ENCODE measurements around the gene DCTN1.
"Not testable (repeated sequence)": the region's sequence is repeated elsewhere in the genome, so short reads cannot be mapped to it uniquely, and the experiment has no call there.

Gene DCTN1

DNA sequence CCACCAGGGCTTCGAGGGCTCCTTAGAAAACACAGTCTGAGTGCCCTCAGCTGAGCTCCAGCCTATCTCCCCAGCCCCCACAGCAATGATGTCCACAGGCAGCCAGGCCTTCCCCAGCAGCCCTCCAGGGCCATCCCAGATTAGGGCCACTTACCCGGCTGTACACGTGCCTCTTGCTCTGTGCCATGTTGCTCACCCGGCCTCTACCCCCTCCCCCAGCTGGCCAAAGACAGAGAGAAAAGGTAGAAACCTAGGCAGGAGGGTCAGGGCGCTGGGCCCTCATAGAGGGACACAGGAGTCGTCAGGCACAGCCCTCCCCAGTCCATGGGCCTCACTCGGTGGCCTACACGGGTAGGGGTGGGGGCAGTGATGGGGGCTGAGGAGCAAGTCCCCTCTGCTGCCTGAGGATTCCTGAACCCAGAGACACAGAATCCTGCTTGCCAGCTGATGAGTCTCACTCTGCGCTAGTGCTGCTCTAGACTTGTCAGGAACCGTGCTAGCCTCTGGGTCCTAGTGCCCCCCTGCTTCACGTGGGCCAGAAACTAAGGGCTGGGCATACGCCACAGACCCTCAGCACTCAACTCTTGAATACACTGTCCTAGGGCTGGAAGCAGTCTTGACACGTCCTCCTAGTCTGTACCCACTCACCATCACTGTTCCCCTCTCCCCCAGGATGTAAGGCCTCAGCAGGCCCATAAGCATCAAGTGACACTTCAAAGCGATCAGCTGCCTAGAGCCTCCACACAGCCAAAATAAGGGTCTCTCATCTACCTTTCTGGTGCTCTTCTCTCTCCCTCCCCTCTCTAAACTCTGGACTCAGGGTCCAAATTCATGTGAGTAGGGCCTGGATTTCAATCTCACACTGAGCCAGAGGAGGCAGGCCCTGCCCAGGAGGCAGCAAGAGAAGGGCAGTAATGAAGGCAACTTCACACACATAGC lies at the start of gene DCTN1:
DCTN1 (minus strand) TSS at position 461 of the 939 bp plus-strand sequence; CDS start at position 187, 274 bp downstream.
- DNase-seq (ENCODE audit: low spot score) = peak; percentile 72

DNA sequence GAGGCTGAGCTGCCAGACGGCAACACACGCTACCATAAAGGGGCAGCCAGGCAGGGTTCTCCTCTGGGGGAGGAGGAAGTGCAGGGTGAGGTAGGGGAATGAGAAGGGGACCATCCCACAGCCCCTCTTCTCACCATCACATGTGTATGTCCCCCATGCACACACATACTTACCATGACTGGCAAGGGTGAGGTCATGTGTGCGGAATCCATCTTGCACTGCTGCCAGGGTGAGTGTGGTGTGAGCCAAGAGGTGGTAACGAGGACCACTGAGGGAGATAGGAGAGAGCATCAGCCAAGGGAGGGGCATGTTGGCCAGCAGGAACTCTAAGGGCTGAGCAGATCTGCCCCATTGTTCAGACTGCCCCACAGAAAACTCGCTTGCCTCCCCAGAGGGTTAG lies 48.6 kb upstream of the DCTN1 start:
- DNase-seq (ENCODE audit: low spot score) = no peak

DNA sequence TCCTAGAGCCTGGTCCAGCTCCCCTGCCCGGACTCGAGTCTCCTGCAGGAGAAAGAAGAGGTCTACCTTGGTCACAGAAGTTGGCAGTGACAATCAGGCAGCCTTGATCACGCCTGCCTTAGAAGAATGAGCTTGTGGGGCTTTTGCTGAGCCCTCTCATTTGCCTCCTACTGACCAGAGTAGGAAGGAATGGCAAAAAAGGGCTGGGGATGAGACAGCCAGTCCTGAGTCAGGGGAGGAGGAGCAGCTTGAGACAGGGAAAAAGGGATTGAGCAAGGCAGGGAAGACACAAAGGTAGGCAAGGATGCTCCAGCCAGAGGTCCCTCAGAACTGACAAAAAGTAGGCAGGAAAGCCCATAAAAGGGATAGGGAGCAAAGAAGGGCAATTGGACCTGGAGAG lies 47.4 kb upstream of the DCTN1 start:
- DNase-seq (ENCODE audit: low spot score) = no peak

DNA sequence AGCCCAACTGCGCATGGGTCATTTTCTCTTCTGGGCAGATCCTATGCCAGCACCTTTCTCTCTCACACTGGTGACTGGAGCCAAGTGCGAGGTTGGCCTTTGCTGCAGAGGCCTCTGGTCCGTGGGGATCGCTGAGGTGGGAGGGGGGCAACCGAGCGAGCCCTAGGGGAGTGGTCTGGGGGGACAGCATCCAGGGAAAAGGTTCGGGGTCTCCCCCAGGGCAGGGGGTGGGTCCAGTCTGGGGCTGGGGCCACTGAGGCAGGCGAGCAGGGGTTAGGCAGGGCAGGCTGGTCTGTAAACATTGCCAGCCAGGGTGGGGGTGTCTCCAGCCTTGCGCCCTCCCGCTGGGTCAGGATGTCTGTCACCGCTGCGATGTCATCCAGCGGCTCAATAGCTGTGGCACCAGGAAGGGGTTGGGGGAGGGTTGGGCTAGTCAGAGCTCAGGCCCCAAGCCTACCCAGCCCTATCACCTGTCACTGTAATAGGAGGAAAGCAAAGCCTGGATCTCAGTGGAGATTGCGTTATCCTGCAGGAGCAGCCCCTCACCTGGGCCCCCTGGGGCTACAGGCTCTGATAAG lies 46.2 kb upstream of the DCTN1 start:
- DNase-seq (ENCODE audit: low spot score) = no peak

DNA sequence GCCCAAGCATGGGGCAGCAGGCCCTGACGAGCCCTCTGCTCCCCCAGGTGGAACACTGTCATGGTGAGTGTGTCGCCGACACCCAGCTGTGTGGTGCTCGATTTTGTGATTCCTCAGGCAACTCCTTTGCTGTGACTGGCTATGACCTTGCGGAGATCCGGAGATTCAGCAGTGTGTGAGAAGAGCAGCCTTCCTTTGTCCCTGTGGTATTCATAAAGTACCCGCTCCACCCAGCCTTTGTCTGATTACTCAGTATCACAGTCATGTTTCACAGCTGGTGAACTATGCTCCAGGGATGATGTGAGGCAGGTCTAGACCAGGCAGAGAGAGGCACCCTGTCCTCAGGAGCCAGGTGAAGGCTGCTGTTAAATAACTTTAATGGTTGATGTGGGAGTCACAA lies 45.4 kb upstream of the DCTN1 start:
- no peak for DNase-seq (ENCODE audit: low spot score)

DNA sequence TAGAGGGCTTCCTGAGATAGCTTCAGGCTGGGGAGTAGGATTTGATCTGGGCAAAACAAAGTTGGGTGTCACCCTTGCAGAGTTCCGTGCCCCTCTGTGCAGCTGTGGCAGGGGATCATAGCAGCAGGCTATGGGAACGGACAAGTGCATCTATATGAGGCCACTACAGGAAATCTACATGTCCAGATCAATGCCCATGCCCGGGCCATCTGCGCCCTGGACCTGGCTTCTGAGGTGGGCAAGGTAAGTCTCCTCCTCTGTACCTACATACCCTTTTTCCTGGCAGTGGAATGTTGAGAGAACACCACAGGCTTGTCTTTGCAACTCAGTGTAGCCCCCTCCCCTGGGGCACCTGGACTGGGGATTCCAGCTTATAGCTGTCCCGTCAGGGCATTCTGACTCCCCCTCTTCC lies 44.9 kb upstream of the DCTN1 start:
- DNase-seq (ENCODE audit: low spot score) = no peak

DNA sequence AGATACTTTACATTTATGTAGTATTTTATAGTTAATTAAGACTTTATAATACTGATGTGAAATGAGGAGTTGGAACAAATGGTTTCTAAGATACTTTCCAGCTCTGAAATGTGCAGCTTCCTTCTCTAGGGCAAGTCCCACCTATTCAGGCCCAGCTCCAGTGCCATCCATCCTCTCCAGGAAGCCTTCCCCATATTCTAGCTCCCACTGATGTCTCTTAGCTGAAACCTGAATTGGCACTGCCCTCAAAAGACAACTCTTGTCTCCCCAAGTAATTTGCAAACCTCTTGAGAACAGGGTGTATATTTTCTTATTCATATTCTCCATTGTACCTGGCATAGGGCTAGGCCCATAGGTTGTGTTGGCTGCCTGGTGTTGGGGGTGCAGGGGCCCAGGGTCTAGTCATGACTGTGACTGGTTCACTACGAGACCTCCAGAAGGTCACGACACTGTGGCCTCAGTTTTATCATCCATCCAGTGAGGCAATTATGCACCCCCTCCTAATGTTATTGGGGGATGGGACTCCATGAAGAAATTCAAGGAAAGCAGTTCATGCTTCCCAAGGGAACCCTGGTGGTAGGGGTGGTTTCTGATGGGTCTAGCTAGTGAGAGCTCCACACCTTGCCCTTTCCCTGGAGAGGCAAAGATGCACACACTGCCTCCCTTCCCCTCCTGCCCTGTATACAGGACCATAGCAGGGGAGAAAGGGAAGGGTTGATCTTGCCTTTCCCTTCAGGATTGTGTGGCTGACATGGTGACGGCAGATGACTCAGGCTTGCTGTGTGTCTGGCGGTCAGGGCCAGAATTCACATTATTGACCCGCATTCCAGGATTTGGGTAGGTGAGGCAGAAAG lies 44.3 kb upstream of the DCTN1 start:
- DNase-seq (ENCODE audit: low spot score) = no peak

DNA sequence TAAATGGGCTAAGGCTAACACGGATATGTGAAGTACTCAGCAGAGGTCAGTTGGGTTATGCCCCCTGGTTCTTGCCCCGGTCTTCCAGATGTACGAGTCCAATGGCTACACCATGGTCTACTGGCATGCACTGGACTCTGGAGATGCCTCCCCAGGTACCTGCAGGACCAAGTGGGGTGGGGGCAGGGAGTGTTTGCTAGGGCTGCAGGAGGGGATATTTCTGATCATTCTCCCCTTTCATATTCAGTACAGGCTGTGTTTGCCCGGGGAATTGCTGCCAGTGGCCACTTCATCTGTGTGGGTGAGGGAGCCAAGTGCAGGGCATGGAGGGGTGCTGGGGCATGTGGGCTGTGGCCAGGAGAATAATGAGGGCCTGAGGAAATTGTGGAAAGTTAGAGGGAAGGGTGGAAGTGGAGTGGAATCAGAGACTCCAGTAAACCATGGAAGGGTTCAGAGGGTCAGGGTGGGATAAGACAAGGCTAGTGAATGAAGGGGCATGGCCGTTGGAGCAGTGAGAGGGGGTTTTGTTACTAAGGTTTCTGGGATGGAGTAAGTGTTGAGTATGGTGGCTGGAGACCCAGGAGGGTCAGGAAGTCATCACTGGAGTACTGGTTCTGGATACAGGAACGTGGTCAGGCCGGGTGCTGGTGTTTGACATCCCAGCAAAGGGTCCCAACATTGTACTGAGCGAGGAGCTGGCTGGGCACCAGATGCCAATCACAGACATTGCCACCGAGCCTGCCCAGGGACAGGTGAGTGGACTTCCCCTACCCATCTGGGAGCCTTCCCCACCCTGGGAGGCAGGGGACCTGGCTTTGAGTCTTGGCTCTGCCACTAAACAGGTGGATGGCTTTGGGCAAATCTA lies 43.4 kb upstream of the DCTN1 start:
- no peak for DNase-seq (ENCODE audit: low spot score)

DNA sequence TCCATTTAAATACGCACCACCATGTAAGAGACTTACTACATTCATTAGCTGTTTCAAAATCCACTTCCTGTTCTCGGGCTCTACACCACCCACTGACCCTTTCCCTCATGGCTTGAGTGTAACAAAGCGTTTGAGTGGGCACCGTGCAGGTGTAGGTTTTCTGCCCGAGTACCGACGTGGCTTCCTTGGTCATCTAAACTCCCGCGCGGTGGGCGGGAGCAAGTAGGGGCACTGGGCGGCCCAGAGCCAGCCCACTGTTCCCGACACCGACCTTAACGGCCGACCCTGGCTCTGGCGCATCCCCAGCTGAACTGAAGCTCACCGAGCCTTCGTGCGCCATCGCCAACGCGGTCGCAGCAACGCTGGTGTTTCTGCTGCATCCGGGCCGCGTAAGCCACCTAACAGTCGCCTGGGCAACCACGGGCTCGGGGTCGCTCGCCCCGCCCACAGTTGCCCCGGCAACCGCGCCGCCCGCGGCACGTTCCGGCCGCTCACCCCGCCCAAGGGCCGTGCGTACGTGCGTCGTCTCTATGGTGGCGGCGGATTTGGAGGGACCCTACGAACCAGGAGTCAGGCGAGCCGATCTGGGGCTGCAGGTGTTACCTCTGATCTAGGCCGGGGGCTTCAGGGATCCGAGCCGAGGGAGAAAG lies 41.2 kb upstream of the DCTN1 start, which contains the start of the genes C2orf81 and WDR54:
C2orf81 (minus strand) TSS at position 399 of the 650 bp plus-strand sequence; CDS start at position 340, 59 bp downstream.
WDR54 (plus strand) TSS at position 510 of the 650 bp plus-strand sequence. CDS start 424 bp downstream, outside the sequence.
- DNase-seq (ENCODE audit: low spot score) = peak; percentile 98

DNA sequence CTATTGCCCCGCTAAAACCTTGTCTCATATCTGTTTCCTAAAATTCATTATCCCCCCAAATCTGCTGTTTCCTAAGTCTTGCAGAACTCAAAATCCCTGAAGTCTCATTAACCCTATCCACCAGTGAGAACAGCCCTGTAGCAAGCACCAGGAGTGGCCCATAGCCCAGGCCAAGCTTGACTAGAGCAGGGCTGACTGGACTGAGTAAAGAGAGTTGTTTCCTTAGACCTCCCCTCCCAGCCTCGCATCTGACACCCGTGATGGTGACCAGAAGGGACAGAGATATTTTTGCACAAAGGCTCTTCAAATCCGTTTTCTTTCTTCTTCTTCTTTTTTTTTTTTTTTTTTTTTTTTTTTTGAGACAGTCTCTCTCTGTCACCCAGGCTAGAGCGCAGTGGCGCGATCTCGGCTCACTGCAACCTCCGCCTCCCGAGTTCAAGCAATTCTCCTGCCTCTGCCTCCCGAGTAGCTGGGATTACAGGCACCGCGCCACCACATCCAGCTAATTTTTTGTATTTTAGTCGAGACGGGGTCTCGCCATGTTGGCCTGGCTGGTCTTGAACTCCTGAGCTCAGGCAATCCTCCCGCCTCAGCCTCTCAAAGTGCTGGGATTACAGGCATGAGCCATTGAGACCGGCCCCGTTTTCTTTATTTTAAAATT lies 40.5 kb upstream of the DCTN1 start:
- not testable (repeated sequence) for DNase-seq (ENCODE audit: low spot score)

DNA sequence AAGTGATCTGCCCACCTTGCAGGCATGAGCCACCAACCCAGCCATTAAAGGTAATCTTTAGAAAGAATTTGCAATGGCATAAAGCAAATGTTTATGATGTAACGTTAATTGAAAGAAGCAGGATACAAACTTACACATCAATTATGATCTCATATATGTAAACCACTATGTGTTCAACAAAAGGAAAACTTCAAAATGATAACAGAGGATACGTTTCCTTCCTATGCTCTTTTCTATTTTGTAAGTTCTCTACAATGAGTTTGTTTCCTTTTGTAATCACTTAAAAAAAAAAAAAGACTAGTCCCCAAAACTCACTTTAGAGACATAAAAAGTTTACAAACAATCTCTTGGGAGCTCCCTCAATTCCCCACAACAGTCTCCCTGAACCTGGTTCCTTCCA lies 39.9 kb upstream of the DCTN1 start:
- no peak for DNase-seq (ENCODE audit: low spot score)

DNA sequence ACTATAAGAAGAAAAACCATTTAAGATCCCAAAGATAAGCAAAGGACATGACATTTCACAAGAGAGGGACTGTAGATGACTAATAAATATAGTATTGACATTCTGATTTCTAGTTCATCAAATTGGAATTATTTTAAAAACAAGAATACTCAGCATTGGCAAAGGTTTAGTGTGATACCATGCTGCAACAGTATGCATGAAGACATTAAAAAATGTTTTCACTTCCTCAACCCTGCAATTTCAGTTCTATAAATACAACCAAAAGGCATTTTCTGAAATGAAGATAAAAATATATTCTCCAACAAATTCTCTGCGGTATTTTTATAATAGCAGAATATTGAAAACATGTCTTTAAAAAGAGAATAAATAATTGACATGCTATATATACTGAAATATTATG lies 39.2 kb upstream of the DCTN1 start:
- no peak for DNase-seq (ENCODE audit: low spot score)

DNA sequence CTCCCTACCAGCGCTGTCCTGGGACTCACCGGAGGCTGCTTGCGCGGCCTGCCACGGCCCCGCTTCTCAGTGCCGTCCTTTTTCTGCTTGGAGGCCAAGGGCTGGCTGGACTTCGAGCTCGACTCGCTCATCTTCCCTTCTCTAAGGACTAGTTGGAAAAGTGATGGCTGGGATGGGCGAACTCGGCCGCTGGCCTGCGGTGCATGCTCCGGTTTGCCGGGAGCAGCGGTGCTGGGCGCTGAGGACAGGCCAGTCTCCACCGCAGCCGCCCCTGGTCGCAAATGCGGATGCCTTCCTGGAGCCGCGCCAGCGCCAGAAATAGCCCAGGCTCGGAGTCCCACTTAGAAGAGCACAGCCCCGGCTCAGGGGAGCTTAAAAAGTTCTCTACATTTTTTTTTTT lies 38.2 kb upstream of the DCTN1 start:
- DNase-seq (ENCODE audit: low spot score) = no peak

DNA sequence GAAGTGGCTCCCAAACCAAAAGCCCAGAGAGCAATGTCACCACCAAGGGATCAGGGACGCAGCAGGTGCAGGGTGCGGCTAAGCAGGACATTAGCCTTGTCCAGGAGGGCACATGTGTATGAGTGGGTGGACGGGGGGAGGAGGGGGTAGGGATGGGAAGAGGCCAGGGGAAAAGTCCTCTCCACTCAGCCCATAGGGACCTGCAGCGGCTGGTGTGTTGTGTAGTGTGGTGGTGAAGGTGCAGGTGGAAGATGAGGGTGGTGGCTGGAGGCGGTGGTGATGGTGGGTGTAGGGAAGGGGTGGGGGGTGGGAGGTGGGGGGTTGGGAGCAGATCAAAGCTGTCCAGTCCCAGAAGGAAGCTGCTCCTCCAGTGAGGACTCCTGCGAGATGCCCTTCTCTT lies 37.7 kb upstream of the DCTN1 start:
- DNase-seq (ENCODE audit: low spot score) = no peak

DNA sequence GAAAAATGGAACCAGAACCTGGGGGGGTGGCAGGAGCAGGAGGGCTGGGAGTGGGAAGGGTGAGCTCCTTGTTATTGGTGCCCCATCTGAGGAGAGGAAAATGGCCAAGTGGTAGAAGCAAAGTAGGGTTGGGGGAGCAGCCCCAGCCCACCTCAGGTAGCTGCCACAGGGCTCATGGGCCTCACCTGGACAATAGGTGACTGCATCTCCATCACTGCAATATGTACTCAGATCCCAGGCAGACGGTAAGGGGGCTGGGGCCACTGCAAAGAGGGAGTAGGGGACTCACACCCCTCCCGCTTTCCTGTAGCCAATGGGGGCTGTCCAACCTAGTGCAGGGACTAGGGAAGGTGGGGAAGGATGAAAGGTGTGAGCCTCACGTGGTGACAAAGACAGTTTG lies 37.1 kb upstream of the DCTN1 start:
- DNase-seq (ENCODE audit: low spot score) = no peak

DNA sequence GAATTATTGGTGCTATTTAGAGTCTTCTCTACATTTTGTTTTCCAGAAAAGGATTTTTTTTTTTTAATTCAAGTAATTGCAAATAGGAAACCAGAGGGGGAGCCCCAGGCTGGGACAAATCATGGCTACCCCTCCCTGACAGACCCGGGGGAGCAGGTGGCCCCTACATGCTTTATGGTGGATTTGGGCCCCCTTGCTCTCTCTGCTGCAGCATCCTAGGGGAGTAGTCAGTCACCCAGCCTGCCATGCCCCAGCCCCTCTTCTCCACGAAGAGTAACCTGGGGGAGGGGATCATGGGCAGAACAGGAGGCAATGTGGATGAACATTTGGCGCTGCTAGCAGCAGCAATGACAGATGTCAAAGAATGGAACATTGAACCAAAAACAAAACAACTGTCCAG lies 36.7 kb upstream of the DCTN1 start:
- no peak for DNase-seq (ENCODE audit: low spot score)

DNA sequence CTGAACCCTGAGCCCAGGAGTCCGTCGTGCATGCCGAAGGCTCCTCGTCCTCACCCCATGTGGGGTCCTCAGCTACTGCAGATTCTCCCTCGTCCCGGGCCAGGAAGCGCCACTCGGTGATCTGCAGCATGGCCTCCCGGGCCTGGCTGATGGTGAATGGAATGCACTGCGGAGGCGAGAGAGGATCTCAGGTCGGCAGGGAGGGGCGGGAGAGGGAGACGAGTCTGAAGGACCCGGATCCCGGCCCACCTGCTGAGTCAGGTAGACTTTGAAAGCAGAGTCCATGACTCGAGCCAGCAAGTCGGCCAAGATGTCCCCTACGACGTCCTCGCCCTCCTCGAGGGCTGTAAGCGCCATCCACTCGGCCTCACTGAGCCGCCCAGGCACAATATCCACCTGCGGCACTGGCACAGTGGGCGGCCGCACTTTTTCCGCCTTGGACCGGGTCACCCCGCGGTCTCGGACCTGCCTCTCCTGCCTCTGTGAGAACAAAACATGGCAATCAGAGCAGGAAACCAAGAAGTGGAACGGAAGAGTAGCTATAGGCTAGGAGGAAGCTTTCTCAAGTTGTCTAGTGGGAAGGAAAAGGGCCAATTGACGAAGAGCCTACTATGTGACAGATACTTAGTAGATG lies 35.8 kb upstream of the DCTN1 start:
- peak; percentile 75 for DNase-seq (ENCODE audit: low spot score)

DNA sequence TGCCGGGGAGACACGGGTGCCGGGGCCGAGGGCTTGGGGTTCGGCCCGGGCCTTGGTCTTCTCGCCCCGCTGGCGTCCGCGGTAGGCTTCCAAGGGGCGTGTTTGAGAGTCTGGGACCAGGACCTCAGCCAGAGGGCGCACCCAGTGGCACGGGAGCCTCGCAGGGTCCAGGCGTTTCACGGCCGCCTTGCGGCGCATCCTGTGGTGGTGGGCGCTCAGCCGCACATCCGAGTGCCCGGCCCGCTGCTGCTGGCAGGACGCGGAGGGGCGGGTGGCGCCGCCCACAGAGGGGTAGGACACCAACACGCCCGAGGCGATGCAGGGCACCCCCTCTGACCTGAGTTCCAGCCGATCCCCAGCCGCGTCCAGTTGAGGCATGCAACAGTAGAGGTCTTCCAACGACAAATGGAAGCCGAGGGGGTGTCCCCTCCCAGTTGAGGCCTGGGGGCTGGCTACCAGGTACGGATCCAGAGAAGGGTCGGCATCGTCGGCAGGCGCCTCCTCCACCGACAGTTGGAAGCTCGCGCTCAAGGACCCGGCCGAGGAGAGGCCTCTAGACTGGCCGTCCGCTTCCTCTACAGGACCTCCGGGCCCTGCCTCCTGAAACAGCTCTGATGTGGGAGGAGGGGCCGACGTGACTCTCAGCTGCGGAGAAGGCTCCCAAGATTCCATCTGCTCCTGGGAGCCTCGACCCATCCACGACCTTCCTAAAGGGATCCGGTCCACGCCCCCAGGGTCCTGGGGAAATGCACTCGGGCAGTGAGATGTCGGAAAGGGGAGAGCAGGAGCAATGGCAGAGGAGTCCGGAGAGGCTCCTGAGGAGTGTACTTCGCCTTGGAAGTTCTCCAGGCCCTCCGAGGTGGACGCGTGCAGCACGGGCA lies 35.0 kb upstream of the DCTN1 start:
- peak; percentile 58 for DNase-seq (ENCODE audit: low spot score)

DNA sequence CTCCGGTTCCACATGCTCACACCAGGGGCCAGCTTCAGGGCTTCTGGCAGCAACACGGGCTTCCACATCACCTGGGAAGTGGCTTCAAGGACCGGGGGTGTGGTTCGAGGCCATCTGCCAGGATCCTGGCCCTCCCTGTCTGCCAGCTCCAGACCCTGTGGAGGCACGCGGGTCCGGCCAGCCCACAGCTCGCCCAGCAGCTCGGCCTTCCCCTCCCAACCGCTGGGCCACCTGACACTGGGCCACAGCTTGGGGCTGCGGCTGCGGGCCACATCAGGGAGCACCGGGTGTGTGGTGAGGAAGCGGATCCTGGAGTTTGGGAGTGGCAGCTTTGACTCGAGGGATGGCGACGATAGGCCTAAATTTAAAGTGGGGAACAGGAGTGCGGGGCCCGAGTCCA lies 34.3 kb upstream of the DCTN1 start:
- peak; percentile 44 for DNase-seq (ENCODE audit: low spot score)

Measured in iPS-NIHi11 (cell line).